WTC11 (cell line): ENCODE measurements around the gene SAMD4A. TPM values are rescaled to one million over a fixed set of nuclear protein-coding genes. Genes with fewer than 3 reads are reported as not detected.

Source experiments
- ATAC-seq: fragments of 200-7000 bp; cut with Tn5 transposase; 2 replicates; pipeline ENCODE4 v1.10.0; 2021; ENCODE audit warnings: mild to moderate bottlenecking, moderate library complexity
- CTCF ChIA-PET: fragments of 300-600 bp; sonication (Branson Sonifier 250); formaldehyde crosslinking; loops from one replicate; lab custom pipeline; 2021; ENCODE audit warnings: antibody characterized with exemption; lab: Charles Lee
- POLR2A ChIA-PET: fragments of 350-600 bp; sonication (Branson Sonifier 250); formaldehyde crosslinking; loops from one replicate; lab custom pipeline; 2021; ENCODE audit warnings: antibody characterized with exemption; lab: Charles Lee
- DNase-seq: peaks from one replicate; pipeline ENCODE4 v3.0.0; 2021; ENCODE audit warnings: low spot score
- H3K27ac Mint-ChIP-seq: 2 replicates; pipeline ENCODE4 v1.8.0; 2021; ENCODE audit warnings: mixed read lengths
- H3K27me3 Mint-ChIP-seq: 2 replicates; pipeline ENCODE4 v1.8.0; 2021; ENCODE audit warnings: low read depth, mild to moderate bottlenecking, moderate library complexity, mixed read lengths
- H3K36me3 Mint-ChIP-seq: 2 replicates; pipeline ENCODE4 v1.8.0; 2021; ENCODE audit warnings: mixed read lengths
- H3K4me1 Mint-ChIP-seq: 2 replicates; pipeline ENCODE4 v1.8.0; 2022; ENCODE audit warnings: mixed read lengths
- H3K4me3 Mint-ChIP-seq: 2 replicates; pipeline ENCODE4 v1.8.0; 2021; ENCODE audit warnings: mild to moderate bottlenecking, moderate library complexity, mixed read lengths
- H3K9me3 Mint-ChIP-seq: 2 replicates; pipeline ENCODE4 v1.8.0; 2021; ENCODE audit warnings: mixed read lengths
- ATF1 ChIP-seq: sonication (generic); formaldehyde crosslinking; IDR thresholded peaks from 2 replicates; pipeline ENCODE4 v1.8.1; 2023; ENCODE audit warnings: mild to moderate bottlenecking, moderate library complexity, missing genetic modification reagents
- FOXJ3 ChIP-seq: sonication (generic); formaldehyde crosslinking; IDR thresholded peaks from 2 replicates; pipeline ENCODE4 v1.9.0; 2021; ENCODE audit warnings: missing genetic modification reagents, mild to moderate bottlenecking, borderline replicate concordance
- FOXP1 ChIP-seq: sonication (generic); formaldehyde crosslinking; IDR thresholded peaks from 2 replicates; pipeline ENCODE4 v1.8.0; 2022; ENCODE audit warnings: missing genetic modification reagents, mild to moderate bottlenecking, moderate library complexity, borderline replicate concordance
- GRHL2 ChIP-seq: fragments of 250-450 bp; sonication (Bioruptor Pico); IDR thresholded peaks from 2 replicates; pipeline ENCODE4 v1.8.0; 2022; ENCODE audit warnings: mild to moderate bottlenecking, moderate library complexity; ENCODE audit not compliant: insufficient replicate concordance, severe bottlenecking
- NFATC4 ChIP-seq: fragments of 250-450 bp; sonication (Bioruptor Pico); IDR thresholded peaks from 2 replicates; pipeline ENCODE4 v1.9.0; 2021; ENCODE audit warnings: mild to moderate bottlenecking
- NFE2L1 ChIP-seq: sonication (generic); formaldehyde crosslinking; IDR thresholded peaks from 2 replicates; pipeline ENCODE4 v1.8.1; 2023; ENCODE audit warnings: missing genetic modification reagents
- NR2C2 ChIP-seq: sonication (generic); formaldehyde crosslinking; IDR thresholded peaks from 2 replicates; pipeline ENCODE4 v1.8.0; 2022; ENCODE audit warnings: mild to moderate bottlenecking, missing genetic modification reagents
- OVOL2 ChIP-seq: fragments of 250-450 bp; sonication (Bioruptor Pico); IDR thresholded peaks from 2 replicates; pipeline ENCODE4 v1.9.0; 2021; ENCODE audit warnings: mild to moderate bottlenecking, borderline replicate concordance
- SMAD3 ChIP-seq: sonication (generic); formaldehyde crosslinking; IDR thresholded peaks from 2 replicates; pipeline ENCODE4 v1.8.0; 2022; ENCODE audit warnings: missing genetic modification reagents, mild to moderate bottlenecking, borderline replicate concordance
- SP1 ChIP-seq: sonication (generic); formaldehyde crosslinking; conservative IDR thresholded peaks from 2 replicates; pipeline ENCODE4 v1.8.1; 2022; ENCODE audit warnings: missing genetic modification reagents
- TEAD1 ChIP-seq: sonication (generic); formaldehyde crosslinking; IDR thresholded peaks from 2 replicates; pipeline ENCODE4 v1.8.0; 2022; ENCODE audit warnings: mild to moderate bottlenecking, missing genetic modification reagents
- ZNF219 ChIP-seq: sonication (generic); formaldehyde crosslinking; IDR thresholded peaks from 2 replicates; pipeline ENCODE4 v1.8.0; 2023; ENCODE audit warnings: missing genetic modification reagents, mild to moderate bottlenecking, borderline replicate concordance
- ZNF423 ChIP-seq: fragments of 250-450 bp; sonication (Bioruptor Pico); IDR thresholded peaks from 2 replicates; pipeline ENCODE4 v2.1.2; 2022; ENCODE audit warnings: mild to moderate bottlenecking, moderate library complexity
- total RNA-seq: library from RNA; stranded (reverse); gene quantifications from 3 replicates; pipeline ENCODE4 v1.2.3, GENCODE V29; 2021
- TF ChIP-seq, protein P1 (sequence below): sonication (generic); formaldehyde crosslinking; IDR thresholded peaks from 2 replicates; pipeline ENCODE4 v1.8.1; 2022; ENCODE audit warnings: mild to moderate bottlenecking, moderate library complexity, missing genetic modification reagents
- TF ChIP-seq, protein P2 (sequence below): fragments of 250-450 bp; sonication (Bioruptor Pico); IDR thresholded peaks from 2 replicates; pipeline ENCODE4 v1.9.0; 2021; ENCODE audit warnings: moderate library complexity, mild to moderate bottlenecking, inconsistent platforms, borderline replicate concordance
- TF ChIP-seq, protein P3 (sequence below): fragments of 250-450 bp; sonication (Bioruptor Pico); IDR thresholded peaks from 2 replicates; pipeline ENCODE4 v1.9.0; 2021; ENCODE audit warnings: mild to moderate bottlenecking
- TF ChIP-seq, protein P4 (sequence below): sonication (generic); formaldehyde crosslinking; IDR thresholded peaks from 2 replicates; pipeline ENCODE4 v1.8.0; 2023; ENCODE audit warnings: missing genetic modification reagents
- TF ChIP-seq, protein P5 (sequence below): sonication (generic); formaldehyde crosslinking; IDR thresholded peaks from 2 replicates; pipeline ENCODE4 v1.8.0; 2023; ENCODE audit warnings: missing genetic modification reagents, mild to moderate bottlenecking, borderline replicate concordance
- TF ChIP-seq, protein P6 (sequence below): fragments of 250-450 bp; sonication (Bioruptor Pico); IDR thresholded peaks from 2 replicates; pipeline ENCODE4 v2.1.2; 2022; ENCODE audit warnings: mild to moderate bottlenecking, moderate library complexity

Gene SAMD4A
- total RNA-seq, 1 experiment from 2014 or later = 6.0 TPM

DNA sequence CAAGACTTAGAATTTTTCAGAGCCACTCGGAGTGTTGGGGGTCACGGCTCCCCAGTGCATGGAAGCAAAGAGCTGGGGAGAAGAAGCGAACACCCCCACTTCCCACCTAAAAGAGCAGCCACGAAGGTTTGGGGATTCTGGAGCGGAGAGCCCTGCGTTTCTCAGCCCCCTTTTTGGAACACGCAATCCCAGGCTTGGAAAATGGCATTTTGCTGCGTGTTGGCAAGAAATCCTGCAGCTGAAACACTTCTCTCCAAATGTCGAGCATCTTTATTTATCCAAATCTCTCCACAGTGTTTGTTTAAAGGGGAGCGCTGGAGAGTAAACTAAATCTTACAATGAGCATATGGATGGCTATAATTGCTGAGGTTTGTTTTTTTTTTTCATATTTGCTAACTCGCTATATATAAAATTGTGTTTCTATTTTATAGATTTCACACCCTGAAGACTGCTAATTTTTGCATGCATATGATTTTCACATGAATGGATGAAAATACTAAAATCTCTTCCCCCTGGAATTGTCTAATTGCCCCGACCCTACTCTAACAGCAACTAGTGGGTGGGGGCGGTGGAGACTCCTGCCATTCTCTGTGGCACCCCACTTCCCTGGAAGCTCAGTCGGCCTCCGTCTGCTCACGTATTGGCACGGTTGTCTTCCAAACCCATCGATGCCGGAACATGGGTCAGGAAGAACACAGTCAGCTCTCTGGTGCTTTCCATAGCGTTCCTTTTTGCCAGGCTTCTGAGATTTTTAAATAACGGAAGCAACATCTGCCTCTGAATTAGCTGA, 215.2 kb downstream of the SAMD4A start:
- Mint-ChIP-seq H3K27ac (no peak overlapping the region; the same call in 1 of the 2 replicates), H3K4me1 (peaks cover 5% of the 10 kb centered on the region), H3K36me3 (no peaks in the 10 kb centered on the region), H3K27me3 (no peaks in the 10 kb centered on the region), H3K9me3 (no peaks in the 10 kb centered on the region), H3K4me3 (no peak overlapping the region)
- CTCF ChIA-PET = interaction anchor here (0.7 to 5.4 kb wide), 14 partner anchors 8 to 218 kb away, joined by 3 to 51 read pairs (median 6); partner anchors contain the start of genes GCH1 and SAMD4A
- no peak for ATAC-seq
- TF ChIP-seq FOXP1 (CRISPR knock-in tag) (no peak), NFE2L1 (CRISPR knock-in tag) (no peak), ZNF423 (CRISPR knock-in tag) (no peak), SMAD3 (CRISPR knock-in tag) (no peak), OVOL2 (CRISPR knock-in tag) (no peak)
- TF ChIP-seq, all 79 proteins: peak for 0
- no peak for DNase-seq
- POLR2A ChIA-PET = no interaction called here

DNA sequence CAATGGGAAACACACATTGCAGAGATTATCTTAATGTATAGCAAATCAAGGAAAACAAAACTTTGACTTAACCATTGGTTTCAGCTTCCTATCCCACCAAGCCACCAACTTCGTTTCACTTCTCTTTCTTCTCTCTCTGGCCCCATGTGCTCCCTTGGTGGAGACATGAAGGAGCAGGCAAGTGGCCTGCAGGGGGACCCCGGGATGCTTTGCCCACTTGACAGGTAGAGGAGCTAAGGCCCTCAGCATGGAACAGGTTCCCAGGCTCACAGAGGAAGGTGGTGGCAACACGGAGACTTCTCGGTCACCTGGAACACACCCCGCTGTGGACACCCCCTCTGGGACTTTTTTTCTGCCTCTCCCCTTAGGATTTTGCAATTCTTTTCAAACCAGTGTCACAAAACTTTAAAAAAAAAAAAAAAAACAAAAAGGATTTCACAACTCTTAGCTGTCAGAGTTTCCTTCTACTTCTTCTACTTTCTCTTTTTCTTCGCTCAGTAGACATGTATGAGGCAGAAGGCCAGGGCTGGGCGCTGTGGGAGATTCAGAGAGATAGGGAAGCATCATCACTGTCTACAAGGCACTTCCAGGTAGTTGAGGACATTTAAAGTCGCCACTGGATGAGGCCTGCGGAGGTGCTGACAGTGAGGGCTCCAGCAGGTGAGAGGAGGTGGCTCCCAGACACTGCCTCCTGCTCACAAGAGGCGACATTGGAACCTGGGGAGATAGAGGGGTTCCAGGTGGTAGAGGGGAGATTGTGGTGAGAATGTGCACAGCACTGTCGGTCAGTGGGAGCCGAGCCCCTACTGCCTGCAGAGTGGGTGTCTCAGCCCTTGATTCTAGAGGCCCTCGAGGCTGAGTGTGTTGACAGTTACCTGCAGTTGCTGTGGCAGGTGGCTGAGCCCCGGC, 216.1 kb downstream of the SAMD4A start:
- DNase-seq (peak; percentile 51), ATAC-seq (peak; percentile 82)
- no peak for TF ChIP-seq ZNF219 (CRISPR knock-in tag)
- no peak for TF ChIP-seq ATF1 (CRISPR knock-in tag)
- TF ChIP-seq, all 79 proteins: peak for 0
- ChIA-PET POLR2A (interaction anchor here (0.8 kb wide), 1 partner anchor 22 kb away, joined by 3 read pairs; no protein-coding TSS in a partner anchor), CTCF (interaction anchor here (0.6 to 5.4 kb wide), 18 partner anchors 8 to 347 kb away, joined by 3 to 51 read pairs (median 4); partner anchors contain the start of genes GCH1 and SAMD4A)
- H3K9me3 Mint-ChIP-seq = no peaks in the 10 kb centered on the region
- H3K27me3 Mint-ChIP-seq = no peaks in the 10 kb centered on the region
- H3K4me3 Mint-ChIP-seq = no peak overlapping the region
- no peaks in the 10 kb centered on the region for H3K36me3 Mint-ChIP-seq
- H3K27ac Mint-ChIP-seq = no peak overlapping the region
- peaks cover 8% of the 10 kb centered on the region for H3K4me1 Mint-ChIP-seq

DNA sequence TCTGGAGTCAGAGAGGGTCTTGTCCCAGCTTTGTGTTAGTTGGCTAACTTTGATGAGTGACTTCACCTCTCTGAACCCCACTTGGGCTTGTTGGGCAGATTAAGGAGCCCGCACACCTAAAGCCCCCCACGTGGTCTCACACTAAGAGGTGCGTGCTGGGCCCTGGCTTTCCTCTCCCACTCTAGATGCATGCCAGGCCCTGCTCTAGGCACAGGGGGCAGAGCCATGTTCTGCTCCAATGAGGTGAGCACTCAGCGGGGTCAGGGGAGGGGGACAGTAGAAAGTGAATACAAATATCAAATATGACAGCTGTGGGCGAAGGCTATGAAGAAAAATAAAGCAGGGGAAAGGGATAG, 216.7 kb downstream of the SAMD4A start:
- ATAC-seq (no peak), DNase-seq (no peak)
- Mint-ChIP-seq H3K36me3 (no peaks in the 10 kb centered on the region), H3K4me3 (no peak overlapping the region), H3K9me3 (no peaks in the 10 kb centered on the region), H3K4me1 (peaks cover 8% of the 10 kb centered on the region), H3K27me3 (no peaks in the 10 kb centered on the region), H3K27ac (no peak overlapping the region)
- POLR2A ChIA-PET = interaction anchor here (0.8 kb wide), 1 partner anchor 21 kb away, joined by 3 read pairs; no protein-coding TSS in a partner anchor
- CTCF ChIA-PET = interaction anchor here (0.8 to 5.4 kb wide), 7 partner anchors 9 to 217 kb away, joined by 4 to 51 read pairs (median 13); partner anchors contain the start of gene SAMD4A
- TF ChIP-seq, protein P1, sequence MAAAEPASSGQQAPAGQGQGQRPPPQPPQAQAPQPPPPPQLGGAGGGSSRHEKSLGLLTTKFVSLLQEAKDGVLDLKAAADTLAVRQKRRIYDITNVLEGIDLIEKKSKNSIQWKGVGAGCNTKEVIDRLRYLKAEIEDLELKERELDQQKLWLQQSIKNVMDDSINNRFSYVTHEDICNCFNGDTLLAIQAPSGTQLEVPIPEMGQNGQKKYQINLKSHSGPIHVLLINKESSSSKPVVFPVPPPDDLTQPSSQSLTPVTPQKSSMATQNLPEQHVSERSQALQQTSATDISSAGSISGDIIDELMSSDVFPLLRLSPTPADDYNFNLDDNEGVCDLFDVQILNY (CRISPR knock-in tag) = no peak
- TF ChIP-seq, protein P2, sequence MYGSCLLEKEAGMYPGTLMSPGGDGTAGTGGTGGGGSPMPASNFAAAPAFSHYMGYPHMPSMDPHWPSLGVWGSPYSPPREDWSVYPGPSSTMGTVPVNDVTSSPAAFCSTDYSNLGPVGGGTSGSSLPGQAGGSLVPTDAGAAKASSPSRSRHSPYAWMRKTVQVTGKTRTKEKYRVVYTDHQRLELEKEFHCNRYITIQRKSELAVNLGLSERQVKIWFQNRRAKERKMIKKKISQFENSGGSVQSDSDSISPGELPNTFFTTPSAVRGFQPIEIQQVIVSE (CRISPR knock-in tag) = no peak
- TF ChIP-seq, protein P3, sequence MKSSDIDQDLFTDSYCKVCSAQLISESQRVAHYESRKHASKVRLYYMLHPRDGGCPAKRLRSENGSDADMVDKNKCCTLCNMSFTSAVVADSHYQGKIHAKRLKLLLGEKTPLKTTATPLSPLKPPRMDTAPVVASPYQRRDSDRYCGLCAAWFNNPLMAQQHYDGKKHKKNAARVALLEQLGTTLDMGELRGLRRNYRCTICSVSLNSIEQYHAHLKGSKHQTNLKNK (CRISPR knock-in tag) = no peak
- TF ChIP-seq SP1 (CRISPR knock-in tag) = no peak
- no peak for TF ChIP-seq TEAD1 (CRISPR knock-in tag)
- no peak for TF ChIP-seq NFATC4 (CRISPR knock-in tag)
- TF ChIP-seq, protein P4, sequence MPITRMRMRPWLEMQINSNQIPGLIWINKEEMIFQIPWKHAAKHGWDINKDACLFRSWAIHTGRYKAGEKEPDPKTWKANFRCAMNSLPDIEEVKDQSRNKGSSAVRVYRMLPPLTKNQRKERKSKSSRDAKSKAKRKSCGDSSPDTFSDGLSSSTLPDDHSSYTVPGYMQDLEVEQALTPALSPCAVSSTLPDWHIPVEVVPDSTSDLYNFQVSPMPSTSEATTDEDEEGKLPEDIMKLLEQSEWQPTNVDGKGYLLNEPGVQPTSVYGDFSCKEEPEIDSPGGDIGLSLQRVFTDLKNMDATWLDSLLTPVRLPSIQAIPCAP = no peak
- TF ChIP-seq, protein P5, sequence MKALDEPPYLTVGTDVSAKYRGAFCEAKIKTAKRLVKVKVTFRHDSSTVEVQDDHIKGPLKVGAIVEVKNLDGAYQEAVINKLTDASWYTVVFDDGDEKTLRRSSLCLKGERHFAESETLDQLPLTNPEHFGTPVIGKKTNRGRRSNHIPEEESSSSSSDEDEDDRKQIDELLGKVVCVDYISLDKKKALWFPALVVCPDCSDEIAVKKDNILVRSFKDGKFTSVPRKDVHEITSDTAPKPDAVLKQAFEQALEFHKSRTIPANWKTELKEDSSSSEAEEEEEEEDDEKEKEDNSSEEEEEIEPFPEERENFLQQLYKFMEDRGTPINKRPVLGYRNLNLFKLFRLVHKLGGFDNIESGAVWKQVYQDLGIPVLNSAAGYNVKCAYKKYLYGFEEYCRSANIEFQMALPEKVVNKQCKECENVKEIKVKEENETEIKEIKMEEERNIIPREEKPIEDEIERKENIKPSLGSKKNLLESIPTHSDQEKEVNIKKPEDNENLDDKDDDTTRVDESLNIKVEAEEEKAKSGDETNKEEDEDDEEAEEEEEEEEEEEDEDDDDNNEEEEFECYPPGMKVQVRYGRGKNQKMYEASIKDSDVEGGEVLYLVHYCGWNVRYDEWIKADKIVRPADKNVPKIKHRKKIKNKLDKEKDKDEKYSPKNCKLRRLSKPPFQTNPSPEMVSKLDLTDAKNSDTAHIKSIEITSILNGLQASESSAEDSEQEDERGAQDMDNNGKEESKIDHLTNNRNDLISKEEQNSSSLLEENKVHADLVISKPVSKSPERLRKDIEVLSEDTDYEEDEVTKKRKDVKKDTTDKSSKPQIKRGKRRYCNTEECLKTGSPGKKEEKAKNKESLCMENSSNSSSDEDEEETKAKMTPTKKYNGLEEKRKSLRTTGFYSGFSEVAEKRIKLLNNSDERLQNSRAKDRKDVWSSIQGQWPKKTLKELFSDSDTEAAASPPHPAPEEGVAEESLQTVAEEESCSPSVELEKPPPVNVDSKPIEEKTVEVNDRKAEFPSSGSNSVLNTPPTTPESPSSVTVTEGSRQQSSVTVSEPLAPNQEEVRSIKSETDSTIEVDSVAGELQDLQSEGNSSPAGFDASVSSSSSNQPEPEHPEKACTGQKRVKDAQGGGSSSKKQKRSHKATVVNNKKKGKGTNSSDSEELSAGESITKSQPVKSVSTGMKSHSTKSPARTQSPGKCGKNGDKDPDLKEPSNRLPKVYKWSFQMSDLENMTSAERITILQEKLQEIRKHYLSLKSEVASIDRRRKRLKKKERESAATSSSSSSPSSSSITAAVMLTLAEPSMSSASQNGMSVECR (CRISPR knock-in tag) = no peak
- no peak for TF ChIP-seq FOXJ3 (CRISPR knock-in tag)
- TF ChIP-seq, protein P6, sequence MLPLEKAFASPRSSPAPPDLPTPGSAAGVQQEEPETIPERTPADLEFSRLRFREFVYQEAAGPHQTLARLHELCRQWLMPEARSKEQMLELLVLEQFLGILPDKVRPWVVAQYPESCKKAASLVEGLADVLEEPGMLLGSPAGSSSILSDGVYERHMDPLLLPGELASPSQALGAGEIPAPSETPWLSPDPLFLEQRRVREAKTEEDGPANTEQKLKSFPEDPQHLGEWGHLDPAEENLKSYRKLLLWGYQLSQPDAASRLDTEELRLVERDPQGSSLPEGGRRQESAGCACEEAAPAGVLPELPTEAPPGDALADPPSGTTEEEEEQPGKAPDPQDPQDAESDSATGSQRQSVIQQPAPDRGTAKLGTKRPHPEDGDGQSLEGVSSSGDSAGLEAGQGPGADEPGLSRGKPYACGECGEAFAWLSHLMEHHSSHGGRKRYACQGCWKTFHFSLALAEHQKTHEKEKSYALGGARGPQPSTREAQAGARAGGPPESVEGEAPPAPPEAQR (CRISPR knock-in tag) = no peak
- TF ChIP-seq NR2C2 = no peak
- no peak for TF ChIP-seq GRHL2 (CRISPR knock-in tag)
